Astrocyte (in vitro differentiated cells and primary cell): ENCODE measurements around the gene VAC14. TPM values are rescaled to one million over a fixed set of nuclear protein-coding genes. Genes with fewer than 3 reads are reported as not detected.

Source experiments
- DNase-seq: peaks from one replicate; pipeline ENCODE4 v3.0.0-alpha.2; 2010; ENCODE audit warnings: low read depth
- FAIRE-seq: peaks from 2 replicates; lab custom pipeline; 2011; peaks lifted over from hg19 to GRCh38; lab: Jason Lieb, UNC
- H2AFZ ChIP-seq: 2 replicates; pipeline ENCODE4 v1.6.0; 2012; ENCODE audit warnings: low read depth, low read length, inconsistent platforms
- H3K27ac ChIP-seq: 2 replicates; pipeline ENCODE4 v1.5.1; 2011; ENCODE audit warnings: low read depth, low read length, inconsistent platforms
- H3K27me3 ChIP-seq: 2 replicates; pipeline ENCODE4 v1.6.0; 2011; ENCODE audit warnings: low read length, inconsistent platforms; ENCODE audit not compliant: insufficient read depth
- H3K36me3 ChIP-seq: 2 replicates; pipeline ENCODE4 v1.5.1; 2011; ENCODE audit warnings: low read length, inconsistent platforms; ENCODE audit not compliant: insufficient read depth
- H3K4me1 ChIP-seq: 2 replicates; pipeline ENCODE4 v1.5.1; 2011; ENCODE audit warnings: low read length, inconsistent platforms; ENCODE audit not compliant: insufficient read depth
- H3K4me2 ChIP-seq: 2 replicates; pipeline ENCODE4 v1.6.0; 2012; ENCODE audit warnings: low read length, inconsistent platforms
- H3K4me3 ChIP-seq: 2 replicates; pipeline ENCODE4 v1.5.1; 2011; ENCODE audit warnings: low read depth, mild to moderate bottlenecking, low read length, inconsistent platforms; ENCODE audit not compliant: insufficient read depth
- H3K79me2 ChIP-seq: 2 replicates; pipeline ENCODE4 v1.6.0; 2012; ENCODE audit warnings: mild to moderate bottlenecking, low read length, inconsistent platforms; ENCODE audit not compliant: insufficient read depth
- H3K9ac ChIP-seq: 2 replicates; pipeline ENCODE4 v1.6.0; 2012; ENCODE audit warnings: mild to moderate bottlenecking, low read length, inconsistent platforms
- H3K9me3 ChIP-seq: 2 replicates; pipeline ENCODE4 v1.5.1; 2012; ENCODE audit warnings: low read depth, mild to moderate bottlenecking, low read length, inconsistent platforms; ENCODE audit not compliant: insufficient read depth
- H4K20me1 ChIP-seq: 2 replicates; pipeline ENCODE4 v1.6.0; 2012; ENCODE audit warnings: low read length, inconsistent platforms; ENCODE audit not compliant: insufficient read depth
- H3K27ac Mint-ChIP-seq: one replicate; pipeline ENCODE4 v1.8.0; 2021; ENCODE audit warnings: mild to moderate bottlenecking, mixed read lengths; ENCODE audit not compliant: unreplicated experiment
- H3K27me3 Mint-ChIP-seq: one replicate; pipeline ENCODE4 v1.8.0; 2021; ENCODE audit warnings: low read depth, mixed read lengths; ENCODE audit not compliant: unreplicated experiment
- H3K36me3 Mint-ChIP-seq: one replicate; pipeline ENCODE4 v1.8.0; 2021; ENCODE audit warnings: low read depth, mixed read lengths; ENCODE audit not compliant: unreplicated experiment
- H3K4me1 Mint-ChIP-seq: one replicate; pipeline ENCODE4 v1.8.0; 2021; ENCODE audit warnings: low read depth, mixed read lengths; ENCODE audit not compliant: unreplicated experiment
- H3K4me3 Mint-ChIP-seq: one replicate; pipeline ENCODE4 v1.8.0; 2021; ENCODE audit warnings: mild to moderate bottlenecking, moderate library complexity, mixed read lengths; ENCODE audit not compliant: unreplicated experiment
- H3K9me3 Mint-ChIP-seq: one replicate; pipeline ENCODE4 v1.8.0; 2021; ENCODE audit warnings: mild to moderate bottlenecking, mixed read lengths; ENCODE audit not compliant: unreplicated experiment
- CTCF ChIP-seq: IDR thresholded peaks from 2 replicates; pipeline ENCODE4 v1.5.1; 2011; ENCODE audit warnings: low read depth, mild to moderate bottlenecking, inconsistent platforms, low read length, moderate library complexity; ENCODE audit not compliant: insufficient read depth
- EZH2 ChIP-seq: IDR thresholded peaks from 2 replicates; pipeline ENCODE4 v1.6.1; 2012; ENCODE audit warnings: mild to moderate bottlenecking, low read length, inconsistent platforms; ENCODE audit not compliant: insufficient read depth
- total RNA-seq: library from RNA; stranded (reverse); gene quantifications from 2 replicates; pipeline ENCODE4 v1.2.1, GENCODE V29; 2021

The VAC14 gene
- total RNA-seq, 1 donor from 2014 or later = 27.8 TPM

GRCh38 chr16:70665806-70666735 lies 134.9 kb downstream of the VAC14 start:
- H3K9me3 ChIP-seq = no peaks in the 10 kb centered on the region
- peaks cover 4% of the 10 kb centered on the region for H3K4me1 ChIP-seq
- FAIRE-seq = no peak
- H3K79me2 ChIP-seq = no peaks in the 10 kb centered on the region
- Mint-ChIP-seq H3K4me1 (peaks cover 2% of the 10 kb centered on the region), H3K4me3 (no peak overlapping the region), H3K27ac (peak overlapping the region; percentile 15), H3K36me3 (peaks cover 25% of the 10 kb centered on the region), H3K27me3 (no peaks in the 10 kb centered on the region), H3K9me3 (no peaks in the 10 kb centered on the region)
- H4K20me1 ChIP-seq = peaks cover 19% of the 10 kb centered on the region
- H3K27ac ChIP-seq = no peak overlapping the region
- H3K4me2 ChIP-seq = no peak overlapping the region
- no peak overlapping the region for H3K9ac ChIP-seq
- no peak for DNase-seq
- H2AFZ ChIP-seq = no peak overlapping the region
- no peaks in the 10 kb centered on the region for H3K27me3 ChIP-seq
- no peak for TF ChIP-seq EZH2
- TF ChIP-seq CTCF = no peak
- H3K36me3 ChIP-seq = peaks cover 9% of the 10 kb centered on the region
- H3K4me3 ChIP-seq = no peak overlapping the region

- Mint-ChIP-seq H3K4me1 (peaks cover 2% of the 10 kb centered on the region), H3K27me3 (no peaks in the 10 kb centered on the region), H3K36me3 (peaks cover 19% of the 10 kb centered on the region), H3K4me3 (no peak overlapping the region), H3K27ac (no peak overlapping the region), H3K9me3 (no peaks in the 10 kb centered on the region)
- DNase-seq (no peak), FAIRE-seq (no peak)
- no peak overlapping the region for H3K4me3 ChIP-seq
- H3K27ac ChIP-seq = no peak overlapping the region
- no peak overlapping the region for H3K9ac ChIP-seq
- H3K9me3 ChIP-seq = no peaks in the 10 kb centered on the region
- H3K36me3 ChIP-seq = peaks cover 5% of the 10 kb centered on the region
- no peak overlapping the region for H3K4me2 ChIP-seq
- H3K27me3 ChIP-seq = no peaks in the 10 kb centered on the region
- H4K20me1 ChIP-seq = peaks cover 19% of the 10 kb centered on the region
- no peaks in the 10 kb centered on the region for H3K79me2 ChIP-seq
- no peak overlapping the region for H2AFZ ChIP-seq
- TF ChIP-seq CTCF (no peak), EZH2 (no peak)
- peaks cover 4% of the 10 kb centered on the region for H3K4me1 ChIP-seq
Observed at GRCh38 chr16:70665113-70665694, 135.8 kb downstream of the VAC14 start.
